ENCODE measurements around the gene SATB2.

Gene SATB2

GRCh38 chr2:199230091-199230490 lies 227.6 kb downstream of the SATB2 start:
- no peak for DNase-seq

- no peak for DNase-seq
Observed at GRCh38 chr2:199228887-199229819, 228.6 kb downstream of the SATB2 start.

- no peak for DNase-seq
Observed at GRCh38 chr2:199223791-199224190, 233.9 kb downstream of the SATB2 start.

GRCh38 chr2:199220920-199221319 lies 236.8 kb downstream of the SATB2 start:
- no peak for DNase-seq

GRCh38 chr2:199219551-199219950 lies 238.2 kb downstream of the SATB2 start:
- no peak for DNase-seq

Data from C1 segment of cervical spinal cord (tissue), 14 donors.